Stimulated activated CD4-positive, alpha-beta T cell treated with anti-CD3 and anti-CD28 coated beads, Interleukin-2, amount 100 ng/mL, for 24 hours (primary cell): ENCODE measurements around the gene ABHD14A.

ENCODE experiments used
- DNase-seq, 2 donors: peaks; one replicate each; pipeline ENCODE4 v3.0.0-alpha.2; 2020

The ABHD14A gene

DNA sequence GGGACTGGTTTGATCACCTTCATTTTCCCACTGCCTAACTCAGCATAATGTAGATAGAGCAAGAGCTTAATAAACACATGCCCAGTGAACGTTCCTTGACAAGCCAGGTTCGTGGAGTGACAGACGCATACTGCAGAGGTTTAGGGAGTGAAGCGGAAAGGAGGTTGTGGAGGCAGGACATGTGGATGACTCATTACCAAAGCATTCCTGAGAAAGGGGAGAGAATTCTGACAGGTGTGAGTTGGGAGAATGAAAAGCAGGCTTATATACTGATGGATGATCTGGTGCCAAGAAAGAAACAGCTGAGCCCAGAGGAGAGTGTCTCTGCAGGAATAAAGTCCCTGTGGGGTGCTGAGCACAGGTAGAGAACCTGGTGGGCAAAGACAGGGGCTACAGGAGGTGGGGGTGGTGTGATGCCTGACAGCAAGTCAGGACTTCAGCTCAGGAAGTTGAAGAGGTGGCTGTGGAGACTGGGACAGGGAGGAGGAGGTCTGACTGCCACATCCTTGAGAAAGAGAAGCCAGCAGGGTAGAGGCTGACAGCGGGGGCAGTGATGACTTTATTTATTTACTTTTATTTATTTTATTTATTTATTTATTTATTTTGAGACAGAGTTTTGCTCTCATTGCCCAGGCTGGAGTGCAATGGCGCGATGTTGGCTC lies 23.2 kb downstream of the ABHD14A start:
- no peak for DNase-seq

- no peak for DNase-seq
Measured at GRCh38 chr3:51998774-51999173, 23.9 kb downstream of the ABHD14A start.

- DNase-seq, result no peak
Measured at GRCh38 chr3:51999846-52000245, 25.0 kb downstream of the ABHD14A start.

DNA sequence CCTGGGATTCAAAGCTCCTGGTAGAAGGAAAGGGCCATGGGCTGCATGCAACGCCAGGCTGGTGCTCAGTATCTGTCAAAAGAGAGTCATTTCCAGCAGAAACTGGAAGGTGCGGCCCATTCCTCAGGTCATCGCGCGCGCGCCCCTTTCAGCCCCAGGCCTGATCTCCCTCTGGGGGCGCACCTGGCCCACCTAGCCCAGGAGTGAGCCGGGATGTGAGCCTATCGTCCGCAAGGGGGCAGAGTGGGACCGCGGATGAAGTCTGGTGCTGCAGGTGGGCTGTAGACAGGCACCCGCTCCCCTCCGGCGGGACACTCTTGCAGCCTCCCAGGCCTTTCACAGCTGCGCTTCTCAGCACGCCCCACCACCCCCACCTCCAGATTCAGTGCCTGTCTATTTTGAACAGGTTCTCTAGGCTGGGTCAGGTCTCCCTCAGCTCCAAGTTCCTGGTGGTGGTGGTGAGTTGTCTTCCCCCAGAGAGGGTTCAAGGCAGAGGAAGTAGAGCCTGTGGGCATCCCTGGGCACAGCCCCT lies 26.6 kb downstream of the ABHD14A start:
- DNase-seq, result peak; percentile 87 to 88

- no peak for DNase-seq
Measured at GRCh38 chr3:52002748-52003147, 27.9 kb downstream of the ABHD14A start.

DNA sequence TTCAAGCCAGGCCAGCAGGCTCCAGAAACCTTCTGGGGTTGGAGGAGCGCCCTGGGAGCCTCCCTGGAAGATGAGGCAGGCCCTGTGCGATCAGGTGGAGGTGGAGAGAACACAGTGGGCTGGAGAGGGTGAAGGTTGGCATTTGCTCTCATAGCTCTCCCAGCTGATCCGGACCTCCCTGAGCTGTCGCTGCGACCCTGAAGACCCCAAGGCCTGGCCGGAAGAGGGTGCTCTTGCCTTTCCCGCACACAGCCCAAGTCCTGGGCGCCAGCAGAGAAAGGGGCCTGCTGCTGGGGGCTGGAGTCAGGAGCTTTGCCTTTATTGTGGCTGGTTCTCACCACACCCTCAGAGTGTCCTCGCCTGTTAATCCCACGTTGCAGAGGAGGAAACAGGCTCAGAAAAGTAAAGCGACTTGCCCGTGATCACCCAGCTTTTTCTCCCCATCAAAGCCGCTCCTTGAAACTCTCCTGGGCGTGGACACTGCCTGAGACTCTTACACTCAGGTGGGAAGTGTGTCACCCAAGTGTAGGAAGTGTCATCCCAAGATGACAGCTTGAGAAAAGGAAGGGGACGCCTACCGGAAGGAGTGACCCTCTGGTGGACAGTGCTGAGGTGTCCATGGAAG lies 29.4 kb downstream of the ABHD14A start:
- DNase-seq, result no peak

DNA sequence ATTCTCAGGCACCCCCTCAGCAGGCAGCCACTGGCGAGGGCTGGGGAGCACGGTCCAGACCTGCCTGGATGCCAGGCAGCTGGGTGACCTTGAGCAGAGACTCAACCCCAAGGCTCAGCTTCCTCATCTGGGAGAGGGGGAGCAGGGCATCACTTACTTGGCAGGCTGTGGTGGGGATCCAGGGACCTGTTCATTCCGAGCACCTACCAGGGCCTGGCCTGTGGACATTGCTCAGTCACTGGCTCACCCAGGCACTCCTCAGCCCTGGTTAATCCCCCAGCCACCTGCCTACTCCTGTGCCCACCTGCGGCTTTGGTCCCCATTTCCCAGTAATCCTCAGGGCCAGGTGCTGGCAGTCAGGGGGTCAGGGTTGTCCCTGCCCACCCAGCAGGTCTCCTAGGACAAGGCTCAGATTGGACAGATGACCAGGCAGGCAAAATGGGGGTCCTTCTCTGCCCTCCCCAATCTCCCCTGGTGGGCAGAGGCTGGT lies 30.1 kb downstream of the ABHD14A start:
- DNase-seq, result no peak

- DNase-seq, result peak in 1 of 2 donors; percentile 5
Measured at GRCh38 chr3:52005571-52005986, 30.7 kb downstream of the ABHD14A start.

GRCh38 chr3:52006017-52006819 lies 31.4 kb downstream of the ABHD14A start:
- no peak for DNase-seq

DNA sequence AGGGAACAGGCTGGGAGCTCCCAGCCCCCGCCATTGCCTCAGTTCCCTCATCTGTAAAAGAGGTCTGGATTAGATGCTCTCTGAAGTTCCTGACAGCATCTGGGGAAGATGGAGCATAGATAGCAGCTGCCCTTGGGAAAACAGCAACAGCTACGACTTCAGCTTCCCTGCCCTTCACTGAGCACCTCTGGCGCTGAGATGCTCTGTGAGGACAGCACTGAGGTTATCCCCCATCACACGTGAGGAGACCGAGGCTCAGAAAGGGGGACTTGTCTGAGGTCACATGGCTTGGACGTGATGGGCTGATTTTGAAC lies 31.9 kb downstream of the ABHD14A start:
- DNase-seq, result no peak

DNA sequence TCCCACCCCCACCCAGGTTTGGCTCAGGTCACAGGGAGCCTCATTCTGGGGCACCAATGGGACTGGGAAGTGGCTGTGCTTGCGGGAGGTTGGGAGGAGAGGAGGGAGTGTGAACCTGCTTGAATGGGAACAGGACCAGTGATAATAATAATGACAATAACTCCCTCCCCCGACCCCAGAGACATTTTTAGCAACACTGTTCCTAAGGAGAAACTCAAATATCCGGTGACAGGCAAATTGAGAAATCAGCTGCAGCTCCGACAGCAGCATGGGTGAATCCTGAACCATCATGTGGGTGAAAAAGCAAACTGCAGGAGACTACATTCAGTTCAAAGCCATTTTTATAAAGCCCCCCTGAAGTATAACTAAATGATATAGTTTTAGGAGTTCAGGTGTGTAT lies 32.4 kb downstream of the ABHD14A start:
- no peak for DNase-seq

DNA sequence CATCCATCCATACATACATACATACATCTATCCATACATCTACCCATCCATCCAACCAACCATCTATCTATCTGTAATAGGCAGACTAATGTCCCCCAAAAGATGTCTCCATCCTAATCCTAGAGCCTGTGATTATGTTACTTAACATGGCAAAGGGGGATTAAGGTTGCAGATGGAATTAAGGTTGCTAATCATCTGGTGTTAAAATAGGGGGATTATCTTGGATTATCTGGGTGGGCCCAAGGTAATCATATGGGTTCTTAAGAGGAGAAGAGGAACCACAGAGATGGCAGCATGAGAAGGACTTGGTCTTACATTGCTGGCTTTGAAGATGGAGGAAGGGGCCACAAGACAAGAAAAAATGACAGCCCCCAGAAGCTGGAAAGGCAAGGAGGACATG lies 35.6 kb downstream of the ABHD14A start:
- DNase-seq, result no peak

- DNase-seq, result no peak
Measured at GRCh38 chr3:52012699-52013098, 37.8 kb downstream of the ABHD14A start.

GRCh38 chr3:52013802-52014598 lies 39.1 kb downstream of the ABHD14A start:
- DNase-seq, result no peak

- no peak for DNase-seq
Measured at GRCh38 chr3:52014613-52015012, 39.7 kb downstream of the ABHD14A start.

- no peak for DNase-seq
Measured at GRCh38 chr3:52015438-52016228, 40.8 kb downstream of the ABHD14A start.

DNA sequence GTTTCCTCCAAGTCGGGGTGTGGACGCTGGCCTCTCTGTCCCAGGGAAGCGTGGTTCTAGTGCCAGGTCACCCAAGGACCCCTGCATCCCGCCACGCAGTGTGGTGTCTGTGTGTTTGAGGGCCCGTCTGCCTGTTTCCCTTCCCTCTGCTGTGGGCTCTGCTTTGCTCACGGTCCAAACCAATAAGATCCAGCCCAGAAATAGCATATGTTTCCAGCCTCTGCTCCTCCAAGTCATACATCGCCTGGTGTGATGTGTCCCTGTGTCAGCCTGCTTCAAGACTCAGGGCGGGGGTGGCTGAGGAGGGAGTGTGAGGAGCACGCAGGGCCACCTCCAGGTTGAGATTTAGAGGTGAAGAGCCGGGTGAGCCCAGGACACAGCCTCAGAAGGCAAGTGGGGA lies 42.7 kb downstream of the ABHD14A start:
- DNase-seq, result no peak

DNA sequence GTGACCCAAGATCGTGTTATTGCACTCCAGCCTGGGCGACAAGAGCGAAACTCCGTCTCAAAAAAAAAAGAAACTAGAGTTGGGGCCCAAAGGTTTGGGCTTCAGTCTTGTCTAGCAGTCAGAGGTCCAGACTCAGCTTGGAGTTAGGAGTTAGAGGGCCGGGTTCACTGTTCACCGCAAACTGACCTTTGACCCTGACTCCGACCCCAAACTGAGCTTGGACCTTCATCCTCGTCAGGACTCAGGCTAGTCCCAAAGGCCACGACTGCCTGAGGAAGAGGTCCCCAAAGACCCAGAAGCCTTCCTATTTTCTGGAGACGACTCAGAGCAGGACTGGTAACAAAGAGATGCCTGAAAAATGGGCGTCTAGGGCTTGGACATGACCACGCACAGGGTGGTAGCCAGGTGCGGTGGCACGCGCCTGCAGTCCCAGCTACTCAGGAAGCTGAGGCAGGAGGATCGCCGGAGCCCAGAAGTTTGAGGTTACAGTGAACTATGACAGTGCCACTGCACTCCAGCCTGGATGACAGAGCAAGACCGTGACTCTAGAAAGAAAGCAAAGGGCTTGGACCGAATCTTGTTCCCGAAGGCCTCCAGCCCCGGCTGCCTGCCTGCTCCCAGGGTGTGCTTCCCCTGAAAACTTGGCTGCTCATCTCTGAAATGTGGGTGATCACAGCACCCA lies 43.6 kb downstream of the ABHD14A start:
- DNase-seq, result no peak

GRCh38 chr3:52019352-52020080 lies 44.7 kb downstream of the ABHD14A start:
- DNase-seq, result no peak

GRCh38 chr3:52020796-52021195 lies 45.9 kb downstream of the ABHD14A start:
- no peak for DNase-seq
